K562 (cell line): ENCODE results near the gene LAMA3. TPM values are rescaled to one million over a fixed set of nuclear protein-coding genes. Genes with fewer than 3 reads are reported as not detected.

Experiments used
- ATAC-seq: fragments of 200-7000 bp; cut with Tn5 transposase; 3 replicates; pipeline ENCODE4 v1.9.1; 2020; ENCODE audit warnings: moderate library complexity
- BruUV-seq: library from RNA; stranded (reverse); fragments of 400-500 nt; replicated peaks from 2 replicates; lab custom pipeline; 2021; lab: Mats Ljungman, UMichigan
- CTCF ChIA-PET: fragments of 300-600 bp; formaldehyde crosslinking; extraction: SDS; loops from one replicate; lab custom pipeline; 2021; ENCODE audit warnings: low intra/inter-chr PET ratio; lab: Yijun Ruan, JAX
- POLR2A ChIA-PET: fragments of 300-600, 350-650 bp; sonication (Branson Sonifier 250); formaldehyde crosslinking; extraction: SDS; loops from one replicate; lab custom pipeline; 2021; ENCODE audit warnings: antibody characterized with exemption, inconsistent platforms; lab: Yijun Ruan, JAX
- DNase-seq, 4 experiments: peaks; one replicate each; pipeline versions ENCODE4 v3.0.0 to v3.0.0-alpha.2; 2011 to 2018; ENCODE audit warnings: low spot score in 3 of 4, mixed read lengths in 3 of 4; ENCODE audit errors: extremely low read depth in 1 of 4
- FAIRE-seq: peaks from 2 replicates; lab custom pipeline; 2011; peaks lifted over from hg19 to GRCh38; lab: Jason Lieb, UNC
- H2AFZ ChIP-seq: 2 replicates; pipeline ENCODE4 v1.6.0; 2011; ENCODE audit warnings: low read depth, low read length, control low read depth, inconsistent platforms
- H3K27ac ChIP-seq: fragments of 200-600 bp; 3 replicates; pipeline ENCODE4 v1.8.0; 2011; ENCODE audit warnings: low read depth, mild to moderate bottlenecking, control low read depth, inconsistent platforms, low read length, moderate library complexity, mixed read lengths; ENCODE audit errors: extremely low read depth
- H3K27me3 ChIP-seq, 2 experiments: fragments of 300-600 bp in 1 of 2; 2 replicates in 1 of 2; 3 replicates in 1 of 2; pipeline versions ENCODE4 v1.6.0 to v1.8.0; 2011; ENCODE audit warnings: inconsistent platforms in 2 of 2, low read length in 2 of 2, mild to moderate bottlenecking in 1 of 2, mixed read lengths in 1 of 2, moderate library complexity in 1 of 2; ENCODE audit not compliant: control insufficient read depth in 2 of 2, insufficient read depth in 2 of 2
- H3K36me3 ChIP-seq: fragments of 300-600 bp; 3 replicates; pipeline ENCODE4 v1.8.0; 2011; ENCODE audit warnings: mild to moderate bottlenecking, low read length, inconsistent platforms; ENCODE audit not compliant: control insufficient read depth, insufficient read depth
- H3K4me1 ChIP-seq, 2 experiments: fragments of 200-600 bp in 1 of 2; replicated peaks in 1 of 2; 2 replicates in 1 of 2; 3 replicates in 1 of 2; pipeline versions ENCODE4 v1.5.1 to v1.8.0; 2011; ENCODE audit warnings: inconsistent platforms in 2 of 2, low read length in 2 of 2, mild to moderate bottlenecking in 1 of 2, mixed read lengths in 1 of 2, moderate library complexity in 1 of 2; ENCODE audit not compliant: control insufficient read depth in 2 of 2, insufficient read depth in 2 of 2
- H3K4me2 ChIP-seq: 2 replicates; pipeline ENCODE4 v1.6.1; 2011; ENCODE audit warnings: low read length, control low read depth, inconsistent platforms, mixed read lengths; ENCODE audit not compliant: insufficient read depth
- H3K4me3 ChIP-seq: fragments of 200-600 bp; sonication (generic), shearing (Covaris generic); 2 replicates; pipeline ENCODE4 v1.5.1; 2016; ENCODE audit warnings: control low read depth, inconsistent platforms
- H3K79me2 ChIP-seq: fragments of 200-600 bp; 3 replicates; pipeline ENCODE4 v1.8.0; 2011; ENCODE audit warnings: low read length, inconsistent platforms; ENCODE audit not compliant: control insufficient read depth, insufficient read depth
- H3K9ac ChIP-seq, 2 experiments: 2 replicates each; pipeline versions ENCODE4 v1.6.0 to v1.6.1; 2011; ENCODE audit warnings: low read depth in 2 of 2, low read length in 2 of 2, control low read depth in 1 of 2, inconsistent platforms in 1 of 2, mild to moderate bottlenecking in 1 of 2, mixed read lengths in 1 of 2; ENCODE audit not compliant: insufficient read depth in 1 of 2
- H3K9me1 ChIP-seq: one replicate; pipeline ENCODE4 v1.6.0; 2011; ENCODE audit warnings: inconsistent platforms, mild to moderate bottlenecking, low read length, moderate library complexity; ENCODE audit not compliant: control insufficient read depth, insufficient read depth
- H3K9me3 ChIP-seq: replicated peaks from 2 replicates; pipeline ENCODE4 v1.5.1; 2011; ENCODE audit warnings: low read depth, low read length, inconsistent platforms; ENCODE audit not compliant: control insufficient read depth, insufficient read depth
- H4K20me1 ChIP-seq: replicated peaks from 2 replicates; pipeline ENCODE4 v1.6.1; 2011; ENCODE audit warnings: low read length, inconsistent platforms, mixed read lengths; ENCODE audit not compliant: control insufficient read depth, insufficient read depth
- CREB1 ChIP-seq, 2 experiments: sonication (generic) in 1 of 2; formaldehyde crosslinking in 1 of 2; IDR thresholded peaks; 2 replicates each; pipeline versions ENCODE4 v1.6.1 to v1.8.0; 2012 to 2022; ENCODE audit warnings: inconsistent platforms in 1 of 2, mild to moderate bottlenecking in 1 of 2, missing genetic modification reagents in 1 of 2, moderate library complexity in 1 of 2
- KLF13 ChIP-seq: fragments of 450-650 bp; IDR thresholded peaks from 2 replicates; pipeline ENCODE4 v1.6.1; 2016; ENCODE audit warnings: missing genetic modification characterization, low read depth, mild to moderate bottlenecking, missing compliant biosample characterization, moderate library complexity, borderline replicate concordance
- L3MBTL2 ChIP-seq: fragments of 450-650 bp; IDR thresholded peaks from 2 replicates; pipeline ENCODE4 v1.6.1; 2016; ENCODE audit warnings: mild to moderate bottlenecking, moderate library complexity
- MCM2 ChIP-seq: fragments of 450-650 bp; IDR thresholded peaks from 2 replicates; pipeline ENCODE4 v1.6.1; 2017; ENCODE audit warnings: low read depth, mild to moderate bottlenecking
- NCOA6 ChIP-seq: fragments of 450-650 bp; IDR thresholded peaks from 2 replicates; pipeline ENCODE4 v1.6.1; 2017; ENCODE audit warnings: mild to moderate bottlenecking
- PCBP1 ChIP-seq: fragments of 200-400 bp; formaldehyde crosslinking; IDR thresholded peaks from 2 replicates; pipeline ENCODE4 v1.6.1; 2018; ENCODE audit warnings: mild to moderate bottlenecking, low read depth, low read length; ENCODE audit not compliant: poor library complexity, severe bottlenecking
- PHB2 ChIP-seq: fragments of 450-650 bp; IDR thresholded peaks from 2 replicates; pipeline ENCODE4 v1.6.1; 2017; ENCODE audit warnings: low read depth
- POLR3A ChIP-seq: IDR thresholded peaks from 2 replicates; pipeline ENCODE4 v1.6.1; 2011; ENCODE audit warnings: borderline replicate concordance, mild to moderate bottlenecking, moderate library complexity; ENCODE audit not compliant: insufficient read length, insufficient read depth; ENCODE audit errors: extremely low read depth
- RBM39 ChIP-seq: fragments of 200-400 bp; formaldehyde crosslinking; optimal IDR thresholded peaks from 2 replicates; pipeline ENCODE3; 2018; ENCODE audit warnings: low read depth, low read length
- SUPT5H ChIP-seq: fragments of 450-650 bp; IDR thresholded peaks from 2 replicates; pipeline ENCODE4 v1.6.1; 2016
- ZNF121 ChIP-seq: sonication (generic); formaldehyde crosslinking; conservative IDR thresholded peaks from 2 replicates; pipeline ENCODE4 v1.8.0; 2022; ENCODE audit warnings: missing genetic modification reagents
- ZNF274 ChIP-seq: IDR thresholded peaks from 2 replicates; pipeline ENCODE4 v1.6.1; 2011; ENCODE audit warnings: low read depth, mild to moderate bottlenecking, low read length, moderate library complexity, borderline replicate concordance
- ZNF79 ChIP-seq: fragments of 250-450 bp; sonication (Bioruptor Pico); IDR thresholded peaks from 2 replicates; pipeline ENCODE4 v1.4.0; 2020; ENCODE audit warnings: low read depth, mild to moderate bottlenecking, moderate library complexity
- WGBS: fragments of 100-300 bp; shearing (Covaris generic); methylation state at CpG from one replicate; pipeline ENCODE4 v1.1.6; 2016; ENCODE audit warnings: low coverage, mixed read lengths; ENCODE audit not compliant: insufficient coverage; ENCODE audit errors: missing lambda C conversion rate; 5-methylcytosine and 5-hydroxymethylcytosine counted together
- in situ Hi-C: fragments of 300-500 bp; cut with MboI; formaldehyde crosslinking; loops from 4 replicates; pipeline ENCODE4 v1.15.0; 2018; ENCODE audit warnings: inconsistent platforms, mixed read lengths
- intact Hi-C: fragments of 100-400 bp; cut with micrococcal nuclease; formaldehyde crosslinking; loops from 2 replicates; pipeline ENCODE4 v1.14.2; 2022
- polyA plus RNA-seq, 8 experiments: library from polyadenylated mRNA; depleted of rRNA in 4 of 8; stranded (reverse) in 5 of 8; unstranded in 3 of 8; fragments of >200 nt; fragmentation: Nextera tagmentation in 2 of 8; fragmentation: Illumina TruSeq in 1 of 8; extraction: Ambion mirVana in 2 of 8; extraction: Trizol in 1 of 8; gene quantifications; 2 replicates each; pipeline versions ENCODE4 v1.2.1 to v1.2.3, GENCODE V29; 2011 to 2014; ENCODE audit warnings: inconsistent platforms in 1 of 8, missing spikeins in 1 of 8
- total RNA-seq, 7 experiments: library from RNA; depleted of rRNA in 6 of 7; stranded (reverse); fragments of >200 nt in 6 of 7; fragmentation: Illumina TruSeq in 2 of 7; extraction: Trizol in 2 of 7; gene quantifications; 2 replicates each; pipeline versions ENCODE4 v1.2.1 to v1.2.3, GENCODE V29; 2011 to 2021; ENCODE audit warnings: low replicate concordance in 1 of 7
- TF ChIP-seq, protein P1 (sequence below): fragments of 450-650 bp; formaldehyde crosslinking; IDR thresholded peaks from 2 replicates; pipeline ENCODE4 v1.4.0; 2020; ENCODE audit warnings: mild to moderate bottlenecking, moderate library complexity

The LAMA3 gene
- total and polyA plus RNA-seq, 9 of the 15 experiments (the other 6 are each of a cell fraction or from before 2014, with no cell fraction given) = 0.07 TPM; not detected in 8

DNA sequence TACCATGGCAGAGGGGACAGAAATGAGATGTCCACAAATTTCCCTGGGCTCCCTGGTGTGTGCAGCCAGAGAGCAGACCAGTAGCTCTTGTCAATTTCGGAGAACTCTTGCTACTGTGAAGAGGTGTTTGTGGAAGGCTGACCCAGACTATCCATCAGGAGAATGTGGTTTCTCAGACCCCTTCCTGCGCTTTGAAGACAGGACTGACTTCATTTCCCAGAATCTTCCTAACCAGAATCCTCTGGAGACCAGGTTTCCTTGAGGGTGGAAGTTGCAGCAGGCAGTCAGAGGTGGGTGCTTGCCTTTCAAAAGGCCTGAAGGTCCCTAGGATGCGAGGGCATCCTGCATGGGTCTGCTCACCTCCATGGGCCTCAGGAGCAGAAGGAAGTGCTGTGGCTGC is 121.9 kb downstream of the LAMA3 start:
- Histone ChIP-seq H3K9ac (no peak overlapping the region), H3K79me2 (no peaks in the 10 kb centered on the region), H3K4me3 (no peak overlapping the region), H2AFZ (no peak overlapping the region), H3K9me3 (no peaks in the 10 kb centered on the region), H3K4me1 (no peaks in the 10 kb centered on the region), H3K27me3 (peaks cover 0 to 13% of the 10 kb centered on the region in 2 experiments; a peak in 3 of 5 replicates), H3K4me2 (no peak overlapping the region), H3K9me1 (no peaks in the 10 kb centered on the region), H3K36me3 (no peaks in the 10 kb centered on the region), H3K27ac (no peak overlapping the region), H4K20me1 (no peaks in the 10 kb centered on the region)
- BruUV-seq = no TSS peak
- in situ Hi-C loops (no loop called here), intact Hi-C loops (loop anchor here (5.0 kb wide), 1 partner anchor 309 kb away; the partner anchor contains the start of gene RMC1)
- no peak for FAIRE-seq
- no peak for DNase-seq
- POLR2A ChIA-PET = interaction anchor here (0.7 kb wide), 1 partner anchor 103 kb away, joined by 3 read pairs; no protein-coding TSS in a partner anchor
- WGBS = 0% methylated on average over 3 of the region's 3 CpGs
- no peak for TF ChIP-seq CREB1 (IDR thresholded peaks at IDR 0.05)
- no peak for TF ChIP-seq CREB1 (CRISPR knock-in tag; IDR thresholded peaks at IDR 0.05)
- no peak for TF ChIP-seq ZNF274
- no peak for TF ChIP-seq L3MBTL2
- no peak for TF ChIP-seq SUPT5H
- TF ChIP-seq, protein P1, sequence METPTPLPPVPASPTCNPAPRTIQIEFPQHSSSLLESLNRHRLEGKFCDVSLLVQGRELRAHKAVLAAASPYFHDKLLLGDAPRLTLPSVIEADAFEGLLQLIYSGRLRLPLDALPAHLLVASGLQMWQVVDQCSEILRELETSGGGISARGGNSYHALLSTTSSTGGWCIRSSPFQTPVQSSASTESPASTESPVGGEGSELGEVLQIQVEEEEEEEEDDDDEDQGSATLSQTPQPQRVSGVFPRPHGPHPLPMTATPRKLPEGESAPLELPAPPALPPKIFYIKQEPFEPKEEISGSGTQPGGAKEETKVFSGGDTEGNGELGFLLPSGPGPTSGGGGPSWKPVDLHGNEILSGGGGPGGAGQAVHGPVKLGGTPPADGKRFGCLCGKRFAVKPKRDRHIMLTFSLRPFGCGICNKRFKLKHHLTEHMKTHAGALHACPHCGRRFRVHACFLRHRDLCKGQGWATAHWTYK (CRISPR knock-in tag) = no peak
- TF ChIP-seq KLF13 = no peak
- no peak for TF ChIP-seq NCOA6
- TF ChIP-seq ZNF121 (CRISPR knock-in tag) = no peak
- no peak for TF ChIP-seq RBM39
- no peak for TF ChIP-seq MCM2
- TF ChIP-seq PHB2 = no peak
- no peak for TF ChIP-seq ZNF79 (CRISPR knock-in tag)
- no peak for TF ChIP-seq PCBP1
- TF ChIP-seq POLR3A = no peak
- no peak for ATAC-seq
- CTCF ChIA-PET = interaction anchor here (2.9 kb wide), 1 partner anchor 189 kb away, joined by 11 read pairs; no protein-coding TSS in a partner anchor
